DND-41 (cell line): ENCODE measurements around the gene HOXB4.

Experiments used
- EZH2 ChIP-seq: IDR thresholded peaks from 3 replicates; pipeline ENCODE4 v1.6.1; 2012; ENCODE audit warnings: borderline replicate concordance, low read depth, mild to moderate bottlenecking, moderate library complexity, low read length, inconsistent platforms; ENCODE audit not compliant: severe bottlenecking
- TF ChIP-seq, protein P1 (sequence below): IDR thresholded peaks from 2 replicates; pipeline ENCODE4 v1.5.1; 2012; ENCODE audit warnings: borderline replicate concordance, low read length, moderate library complexity, mild to moderate bottlenecking; ENCODE audit not compliant: poor library complexity, severe bottlenecking; ENCODE audit errors: extremely low read depth

DNA sequence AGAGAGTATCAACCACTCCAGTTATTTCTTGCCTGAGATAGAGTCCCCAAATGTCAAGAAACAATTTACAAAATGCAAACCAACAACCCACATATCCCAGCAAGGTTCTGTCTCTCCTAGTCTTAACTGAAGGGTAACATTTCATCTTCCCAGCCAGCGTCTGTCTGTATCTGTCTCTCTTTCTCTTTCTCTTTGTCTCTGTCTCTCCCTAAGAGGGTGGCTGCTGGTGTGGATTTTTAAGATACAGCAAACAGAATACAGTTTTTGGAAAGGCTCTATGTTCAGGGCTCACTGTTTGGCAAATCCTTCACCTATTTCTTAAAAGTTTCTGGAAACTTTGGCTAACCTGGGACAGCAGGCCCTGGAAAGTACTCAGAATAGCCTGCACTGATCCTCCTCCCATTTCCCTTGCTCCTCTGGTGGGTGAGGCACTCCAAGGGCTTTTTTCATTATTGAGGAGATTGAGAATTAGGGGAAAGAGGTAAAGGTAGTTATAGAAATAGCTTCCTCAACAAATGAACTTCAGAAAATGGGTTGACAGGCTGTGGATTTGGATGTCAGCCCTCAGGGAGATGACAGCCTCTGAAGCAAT, 6.2 kb downstream of the HOXB4 start:
- TF ChIP-seq, protein P1, sequence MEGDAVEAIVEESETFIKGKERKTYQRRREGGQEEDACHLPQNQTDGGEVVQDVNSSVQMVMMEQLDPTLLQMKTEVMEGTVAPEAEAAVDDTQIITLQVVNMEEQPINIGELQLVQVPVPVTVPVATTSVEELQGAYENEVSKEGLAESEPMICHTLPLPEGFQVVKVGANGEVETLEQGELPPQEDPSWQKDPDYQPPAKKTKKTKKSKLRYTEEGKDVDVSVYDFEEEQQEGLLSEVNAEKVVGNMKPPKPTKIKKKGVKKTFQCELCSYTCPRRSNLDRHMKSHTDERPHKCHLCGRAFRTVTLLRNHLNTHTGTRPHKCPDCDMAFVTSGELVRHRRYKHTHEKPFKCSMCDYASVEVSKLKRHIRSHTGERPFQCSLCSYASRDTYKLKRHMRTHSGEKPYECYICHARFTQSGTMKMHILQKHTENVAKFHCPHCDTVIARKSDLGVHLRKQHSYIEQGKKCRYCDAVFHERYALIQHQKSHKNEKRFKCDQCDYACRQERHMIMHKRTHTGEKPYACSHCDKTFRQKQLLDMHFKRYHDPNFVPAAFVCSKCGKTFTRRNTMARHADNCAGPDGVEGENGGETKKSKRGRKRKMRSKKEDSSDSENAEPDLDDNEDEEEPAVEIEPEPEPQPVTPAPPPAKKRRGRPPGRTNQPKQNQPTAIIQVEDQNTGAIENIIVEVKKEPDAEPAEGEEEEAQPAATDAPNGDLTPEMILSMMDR, result no peak
- no peak for TF ChIP-seq EZH2
